Embryonic facial prominence (tissue), 1 donor: Measurements from ENCODE around the gene GPR137C.

ENCODE experiments used
- DNase-seq: peaks from one replicate; pipeline ENCODE4 v3.0.0-alpha.2; 2016; ENCODE audit errors: extremely low spot score

GPR137C gene

GRCh38 chr14:52663850-52664249 lies 111.2 kb downstream of the GPR137C start:
- no peak for DNase-seq

GRCh38 chr14:52678591-52678990 lies 126.0 kb downstream of the GPR137C start:
- DNase-seq: no peak

GRCh38 chr14:52683985-52684520 lies 131.4 kb downstream of the GPR137C start:
- DNase-seq: no peak

GRCh38 chr14:52686176-52686575 lies 133.5 kb downstream of the GPR137C start:
- no peak for DNase-seq
